Nucleus accumbens (tissue), 56 donors: Measurements from ENCODE around the gene SYT5.

Experiments used
- DNase-seq, 56 donors: peaks; one replicate each; lab custom pipeline; 2025; lab: John Stamatoyannopoulos, UW

SYT5 gene

GRCh38 chr19:55149078-55150003, 30.7 kb downstream of the SYT5 start, which contains the start of gene TNNT1:
Gene TNNT1, minus strand, starts transcription at chr19:55149206. Its CDS starts 2,049 bp downstream, at chr19:55147157.
- DNase-seq: no peak

DNA sequence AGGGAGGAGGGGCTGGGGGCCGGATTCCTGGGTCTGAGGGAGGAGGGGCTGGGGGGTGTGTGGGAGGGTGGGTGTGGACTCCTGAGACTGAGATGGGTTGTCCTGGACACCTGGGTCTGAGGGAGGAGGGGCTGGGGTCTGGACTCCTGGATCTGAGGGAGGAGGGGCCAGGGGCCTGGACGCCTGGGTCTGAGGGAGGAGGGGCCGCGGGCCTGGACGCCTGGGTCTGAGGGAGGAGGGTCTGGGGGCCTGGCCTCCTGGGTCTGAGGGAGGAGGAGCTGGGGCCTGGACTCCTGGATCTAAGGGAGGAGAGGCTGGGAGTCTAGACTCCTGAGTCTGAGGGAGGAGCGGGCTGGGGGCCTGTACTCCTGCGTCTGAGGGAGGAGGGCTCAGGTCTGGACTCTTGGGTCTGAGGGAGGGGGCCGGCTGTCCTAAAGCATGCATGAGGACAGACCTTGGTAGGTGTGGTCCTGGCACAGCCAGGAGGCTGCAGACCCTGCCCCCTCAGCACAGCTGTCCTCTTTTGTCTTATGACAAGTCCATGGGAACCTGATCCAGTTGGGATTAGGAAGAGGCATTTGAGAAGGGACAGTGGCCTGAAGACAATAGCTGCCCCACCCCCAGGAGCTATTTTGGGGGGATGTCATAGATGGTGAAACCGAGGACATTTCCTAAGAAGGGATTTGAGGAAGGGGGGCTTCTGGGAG, 32.4 kb downstream of the SYT5 start:
- DNase-seq: no peak

GRCh38 chr19:55146705-55147273, 33.3 kb downstream of the SYT5 start:
- peak in 1 of 56 donors; percentile 5 for DNase-seq

DNA sequence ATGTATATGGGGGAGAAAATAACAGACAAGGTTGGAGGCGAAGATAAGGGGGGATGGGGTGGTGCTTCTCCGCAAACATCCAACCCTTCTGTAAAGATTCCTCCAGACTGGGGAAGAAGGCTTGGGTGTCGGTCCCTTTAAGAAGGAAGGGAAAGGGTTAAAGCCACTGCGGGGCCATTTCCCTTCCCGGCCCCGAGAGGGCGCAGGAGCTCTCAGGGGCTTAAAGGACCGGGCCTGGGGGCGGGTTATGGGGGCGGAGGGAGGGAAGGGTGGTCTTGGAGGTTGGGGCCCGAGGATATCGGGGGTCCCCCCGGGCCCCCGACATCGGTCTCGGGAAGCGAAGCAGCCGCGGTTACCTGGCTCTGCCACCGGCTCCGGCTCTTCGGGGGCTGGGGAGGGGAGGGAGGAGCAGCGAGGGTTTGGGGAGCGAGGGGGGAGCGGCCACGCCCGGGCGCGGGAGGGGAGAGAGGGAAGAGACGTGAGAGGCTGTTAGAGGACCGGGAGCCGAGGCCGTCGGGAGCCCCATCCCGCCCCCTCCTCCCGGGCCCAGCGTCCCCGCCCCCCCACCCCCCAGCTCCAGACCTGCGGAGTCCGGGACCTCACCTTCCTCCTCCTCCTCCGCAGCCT, 33.9 kb downstream of the SYT5 start:
- DNase-seq: no peak

GRCh38 chr19:55145232-55145631, 34.9 kb downstream of the SYT5 start:
- no peak for DNase-seq

- DNase-seq: no peak
These were observed 38.4 kb downstream of the SYT5 start for GRCh38 chr19:55141696-55142095.

DNA sequence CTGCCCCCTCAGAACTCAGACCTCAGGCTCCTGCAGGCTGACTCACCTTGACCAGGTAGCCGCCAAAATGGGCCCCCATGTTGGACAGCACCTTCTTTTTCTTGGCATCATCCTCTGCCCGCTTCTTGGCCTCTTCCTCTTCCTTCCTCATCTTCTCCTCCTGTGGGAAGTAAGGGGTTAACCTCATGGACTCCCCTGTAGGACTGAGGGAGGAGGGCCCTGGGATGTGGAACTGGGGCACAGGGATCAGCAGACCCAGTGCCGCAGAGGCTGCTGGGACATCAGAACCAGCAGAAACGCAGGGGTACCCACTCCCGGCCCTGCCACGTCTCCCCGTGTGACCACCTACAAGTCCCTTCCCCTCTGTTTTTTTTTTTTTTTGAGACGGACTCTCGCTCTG, 42.2 kb downstream of the SYT5 start:
- DNase-seq: peak in 2 of 56 donors; percentile 7 to 8

- no peak for DNase-seq
These were observed 43.5 kb downstream of the SYT5 start for GRCh38 chr19:55136399-55137102.

GRCh38 chr19:55134736-55135135, 45.4 kb downstream of the SYT5 start:
- DNase-seq: no peak

- DNase-seq: no peak
These were observed 46.2 kb downstream of the SYT5 start for GRCh38 chr19:55133639-55134444.

DNA sequence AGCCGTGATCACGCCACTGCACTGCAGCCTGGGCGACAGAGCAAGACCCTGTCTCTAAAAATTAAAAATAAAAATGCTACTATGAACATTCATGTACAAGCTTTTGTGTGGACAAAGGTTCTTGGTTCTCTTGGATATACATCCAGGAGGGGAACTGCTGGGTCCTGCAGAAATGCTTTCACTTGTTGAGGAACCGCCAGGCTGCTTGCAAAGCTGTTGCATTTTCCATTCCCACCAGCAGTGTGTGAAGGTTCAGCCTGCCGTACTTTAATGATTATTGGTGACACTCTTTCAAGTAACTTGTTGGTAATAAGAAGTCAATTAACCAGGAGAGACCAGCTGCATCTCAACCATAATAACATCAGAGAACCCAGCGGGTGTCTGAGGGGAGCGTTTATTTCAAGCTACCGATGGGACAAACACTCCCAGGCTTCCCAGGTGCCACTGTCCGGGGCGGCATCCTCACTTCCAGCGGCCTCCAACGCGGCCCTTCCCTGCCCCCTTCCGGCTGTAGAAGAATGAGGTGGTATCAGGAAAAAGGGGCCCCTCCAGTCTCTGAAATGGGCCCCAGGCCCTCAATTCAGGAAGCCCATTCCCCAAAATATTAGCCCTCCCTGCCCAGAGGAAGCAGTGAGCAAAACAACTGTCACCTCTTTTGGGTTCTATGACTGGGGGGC, 47.5 kb downstream of the SYT5 start:
- no peak for DNase-seq

DNA sequence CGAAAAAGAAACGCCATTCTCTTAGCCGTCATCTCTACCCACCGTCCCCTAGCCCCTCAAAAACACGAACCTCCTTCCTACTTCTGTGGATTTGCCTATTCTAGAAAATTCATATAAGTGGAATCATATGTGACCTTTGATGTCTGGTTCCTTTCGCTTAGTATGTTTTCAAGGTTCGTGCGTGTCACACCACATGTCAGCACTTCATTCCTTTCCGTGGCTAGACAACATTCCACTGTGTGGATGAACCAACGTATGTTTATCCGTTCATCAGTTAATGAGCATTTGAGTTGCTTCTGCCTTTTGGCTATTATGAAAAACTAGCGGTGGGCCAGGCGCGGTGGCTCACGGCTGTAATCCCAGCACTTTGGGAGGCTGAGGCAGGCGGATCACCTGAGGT, 48.7 kb downstream of the SYT5 start:
- DNase-seq: no peak
